ENCODE results near the gene CALCOCO1. TPM values are rescaled to one million over a fixed set of nuclear protein-coding genes. Genes with fewer than 3 reads are reported as not detected.

Gene CALCOCO1
- total RNA-seq, 3 donors from 2014 or later (not counting 1 experiment from before 2014, with no cell fraction given) = 215 to 256 (median 226) TPM

GRCh38 chr12:53660041-53660440 lies 67.2 kb downstream of the CALCOCO1 start:
- Mint-ChIP-seq H3K4me1 (no peaks in the 10 kb centered on the region), H3K4me3 (no peak overlapping the region), H3K27ac (no peak overlapping the region), H3K36me3 (peaks cover 5% of the 10 kb centered on the region), H3K27me3 (ENCODE audit: low read depth in 2 of 2) (no peaks in the 10 kb centered on the region), H3K9me3 (no peaks in the 10 kb centered on the region)
- Histone ChIP-seq H3K27ac (ENCODE audit: low read length) (no peak overlapping the region), H3K27me3 (ENCODE audit: control insufficient read depth, insufficient read depth, low read length) (no peaks in the 10 kb centered on the region), H3K4me3 (ENCODE audit: low read length) (no peak overlapping the region), H3K9me3 (ENCODE audit: control insufficient read depth, insufficient read depth, low read length) (no peaks in the 10 kb centered on the region), H3K4me1 (ENCODE audit: control insufficient read depth, insufficient read depth, low read length) (no peaks in the 10 kb centered on the region), H3K36me3 (ENCODE audit: control insufficient read depth, insufficient read depth, low read length) (peaks cover 9% of the 10 kb centered on the region)
- ATAC-seq (no peak), DNase-seq (no peak)
- intact Hi-C loops (cut with micrococcal nuclease) = no loop called here
- WGBS (ENCODE audit: insufficient coverage) = 98% methylated on average over 5 of the region's 5 CpGs
- TF ChIP-seq CTCF (IDR thresholded peaks at IDR 0.05) = no peak

GRCh38 chr12:53659571-53659981 lies 67.7 kb downstream of the CALCOCO1 start:
- no peaks in the 10 kb centered on the region for H3K9me3 Mint-ChIP-seq
- Histone ChIP-seq H3K4me3 (ENCODE audit: low read length) (no peak overlapping the region), H3K27me3 (ENCODE audit: control insufficient read depth, insufficient read depth, low read length) (no peaks in the 10 kb centered on the region), H3K27ac (ENCODE audit: low read length) (no peak overlapping the region), H3K36me3 (ENCODE audit: control insufficient read depth, insufficient read depth, low read length) (peaks cover 5% of the 10 kb centered on the region), H3K4me1 (ENCODE audit: control insufficient read depth, insufficient read depth, low read length) (no peaks in the 10 kb centered on the region), H3K9me3 (ENCODE audit: control insufficient read depth, insufficient read depth, low read length) (no peaks in the 10 kb centered on the region)
- ATAC-seq (no peak), DNase-seq (no peak)
- H3K4me3 Mint-ChIP-seq = no peak overlapping the region
- TF ChIP-seq CTCF (IDR thresholded peaks at IDR 0.05) = no peak
- H3K27ac Mint-ChIP-seq = no peak overlapping the region
- 100% methylated on average over 2 of the region's 2 CpGs for WGBS (ENCODE audit: insufficient coverage)
- H3K27me3 Mint-ChIP-seq (ENCODE audit: low read depth in 2 of 2) = no peaks in the 10 kb centered on the region
- no peaks in the 10 kb centered on the region for H3K4me1 Mint-ChIP-seq
- intact Hi-C loops (cut with micrococcal nuclease) = no loop called here
- peaks cover under 1% of the 10 kb centered on the region for H3K36me3 Mint-ChIP-seq

- DNase-seq (no peak), ATAC-seq (no peak)
- no peaks in the 10 kb centered on the region for H3K4me1 ChIP-seq (ENCODE audit: control insufficient read depth, insufficient read depth, low read length)
- no peaks in the 10 kb centered on the region for H3K27me3 ChIP-seq (ENCODE audit: control insufficient read depth, insufficient read depth, low read length)
- Mint-ChIP-seq H3K9me3 (no peaks in the 10 kb centered on the region), H3K27ac (no peak overlapping the region), H3K36me3 (no peaks in the 10 kb centered on the region), H3K4me1 (no peaks in the 10 kb centered on the region), H3K4me3 (no peak overlapping the region), H3K27me3 (ENCODE audit: low read depth in 2 of 2) (no peaks in the 10 kb centered on the region)
- no peak overlapping the region for H3K27ac ChIP-seq (ENCODE audit: low read length)
- H3K36me3 ChIP-seq (ENCODE audit: control insufficient read depth, insufficient read depth, low read length) = peaks cover 2% of the 10 kb centered on the region
- no peak for TF ChIP-seq CTCF (IDR thresholded peaks at IDR 0.05)
- intact Hi-C loops (cut with micrococcal nuclease) = no loop called here
- H3K4me3 ChIP-seq (ENCODE audit: low read length) = no peak overlapping the region
- H3K9me3 ChIP-seq (ENCODE audit: control insufficient read depth, insufficient read depth, low read length) = no peaks in the 10 kb centered on the region
- 98% methylated on average over 3 of the region's 3 CpGs for WGBS (ENCODE audit: insufficient coverage)
Measured at GRCh38 chr12:53659011-53659551, 68.2 kb downstream of the CALCOCO1 start.

Other genes with a start within 250 kb of the CALCOCO1 start
- gene MAP3K12, start 228.0 kb downstream of the CALCOCO1 start, total RNA-seq = 10 to 100 TPM; 15.3 to 21.8 (median 21.8) TPM
- 10 to 100 TPM; 23.8 to 35.1 (median 33.7) TPM for gene TARBP2, start 226.2 kb downstream of the CALCOCO1 start, total RNA-seq
- not detected for gene NPFF, start 220.0 kb downstream of the CALCOCO1 start, total RNA-seq
- 10 to 100 TPM; 32.3 to 42.3 (median 34.9) TPM for gene ATF7, start 101.1 kb downstream of the CALCOCO1 start, total RNA-seq
- 100 to 1,000 TPM; 180 to 195 (median 184) TPM for gene ATP5MC2, start 51.4 kb downstream of the CALCOCO1 start, total RNA-seq
- gene CISTR, start 24.5 kb upstream of the CALCOCO1 start, total RNA-seq = not detected
- gene HOXC13, start 211.4 kb upstream of the CALCOCO1 start, total RNA-seq = not detected
- not detected for gene HOXC12, start 227.5 kb upstream of the CALCOCO1 start, total RNA-seq
- gene HOXC11, start 245.7 kb upstream of the CALCOCO1 start, total RNA-seq = not detected
- not detected for gene HOTAIR, start 247.5 kb upstream of the CALCOCO1 start, total RNA-seq

All from natural killer cell (primary cell).